OCI-LY7 (cell line): ENCODE data around the gene FHOD3. TPM values are rescaled to one million over a fixed set of nuclear protein-coding genes. Genes with fewer than 3 reads are reported as not detected.

Source experiments
- BruUV-seq: library from RNA; stranded (reverse); fragments of 400-500 nt; replicated peaks from 2 replicates; lab custom pipeline; 2021; lab: Mats Ljungman, UMichigan
- CTCF ChIA-PET: fragments of 300-600 bp; sonication (Branson Sonifier 250); formaldehyde crosslinking; loops from one replicate; lab custom pipeline; 2022; ENCODE audit warnings: antibody characterized with exemption; ENCODE audit not compliant: unreplicated experiment; lab: Charles Lee
- POLR2A ChIA-PET: fragments of 300-600 bp; sonication (Branson Sonifier 250); formaldehyde crosslinking; loops from one replicate; lab custom pipeline; 2022; ENCODE audit warnings: antibody characterized with exemption; lab: Charles Lee
- DNase-seq: peaks from one replicate; pipeline ENCODE4 v3.0.0-alpha.2; 2015; ENCODE audit warnings: low spot score
- H2AFZ ChIP-seq: fragments of 200-600 bp; sonication (generic), shearing (Covaris generic); 2 replicates; pipeline ENCODE4 v1.6.1; 2014; ENCODE audit warnings: mild to moderate bottlenecking, antibody characterized with exemption, low read length, moderate library complexity
- H3K27ac ChIP-seq: fragments of 200-600 bp; sonication (generic); 2 replicates; pipeline ENCODE4 v1.5.1; 2014; ENCODE audit warnings: mixed run types, low read depth, mild to moderate bottlenecking, moderate library complexity, low read length, inconsistent platforms; ENCODE audit not compliant: poor library complexity, severe bottlenecking
- H3K36me3 ChIP-seq: fragments of 200-600 bp; sonication (generic); 2 replicates; pipeline ENCODE4 v1.6.1; 2014; ENCODE audit warnings: mild to moderate bottlenecking, antibody characterized with exemption, low read length, moderate library complexity, mixed read lengths; ENCODE audit not compliant: insufficient read depth
- H3K4me1 ChIP-seq: fragments of 200-600 bp; sonication (generic); 2 replicates; pipeline ENCODE4 v1.5.1; 2014; ENCODE audit warnings: mild to moderate bottlenecking, low read length; ENCODE audit not compliant: insufficient read depth, poor library complexity, severe bottlenecking
- H3K4me2 ChIP-seq: fragments of 200-600 bp; sonication (generic); 2 replicates; pipeline ENCODE4 v1.6.1; 2014; ENCODE audit warnings: mild to moderate bottlenecking, low read length
- H3K4me3 ChIP-seq: fragments of 200-600 bp; sonication (generic); 2 replicates; pipeline ENCODE4 v1.5.1; 2014; ENCODE audit warnings: mild to moderate bottlenecking, low read depth, low read length; ENCODE audit not compliant: poor library complexity, severe bottlenecking
- H3K79me2 ChIP-seq: fragments of 200-600 bp; sonication (generic); 2 replicates; pipeline ENCODE4 v1.6.1; 2016; ENCODE audit warnings: low read depth, mild to moderate bottlenecking, low read length, moderate library complexity, mixed read lengths; ENCODE audit not compliant: insufficient read depth
- H3K9me2 ChIP-seq: fragments of 200-600 bp; sonication (generic); 2 replicates; pipeline ENCODE4 v1.6.1; 2016; ENCODE audit warnings: mild to moderate bottlenecking, low read length, mixed read lengths; ENCODE audit not compliant: insufficient read depth
- H3K9me3 ChIP-seq: fragments of 200-600 bp; sonication (generic); 2 replicates; pipeline ENCODE4 v1.6.1; 2014; ENCODE audit warnings: mild to moderate bottlenecking, mixed run types, low read length, mixed read lengths
- H4K20me1 ChIP-seq: fragments of 200-600 bp; sonication (generic); 2 replicates; pipeline ENCODE4 v1.6.1; 2014; ENCODE audit warnings: mild to moderate bottlenecking, antibody characterized with exemption, low read length, moderate library complexity, mixed read lengths; ENCODE audit not compliant: insufficient read depth
- CTCF ChIP-seq: fragments of 200-600 bp; sonication (generic); conservative IDR thresholded peaks from 2 replicates; pipeline ENCODE4 v1.5.1; 2014; ENCODE audit warnings: mild to moderate bottlenecking, antibody characterized with exemption, low read length, moderate library complexity, mixed read lengths
- EZH2phosphoT487 ChIP-seq: fragments of 200-600 bp; sonication (generic); IDR thresholded peaks from 2 replicates; pipeline ENCODE4 v1.6.1; 2018; ENCODE audit warnings: low read depth, borderline replicate concordance, mild to moderate bottlenecking, mixed run types, antibody characterized with exemption, low read length, moderate library complexity, mixed read lengths
- intact Hi-C: fragments of 100-400 bp; cut with micrococcal nuclease; formaldehyde crosslinking; loops from one replicate; pipeline ENCODE4 v1.10.0; 2022; ENCODE audit not compliant: unreplicated experiment
- total RNA-seq, 2 experiments: library from RNA; depleted of rRNA in 1 of 2; stranded (reverse); fragments of >200 nt in 1 of 2; shearing (Covaris generic) in 1 of 2; gene quantifications; 2 replicates each; pipeline ENCODE4 v1.2.3, GENCODE V29; 2014 to 2022

FHOD3 gene
- total RNA-seq, 2 experiments from 2014 or later = 0.06 to 2.4 TPM

- Histone ChIP-seq H3K9me2 (no peaks in the 10 kb centered on the region), H3K79me2 (no peaks in the 10 kb centered on the region), H2AFZ (no peak overlapping the region), H3K4me2 (no peak overlapping the region), H4K20me1 (no peaks in the 10 kb centered on the region), H3K9me3 (no peaks in the 10 kb centered on the region), H3K36me3 (no peaks in the 10 kb centered on the region), H3K4me3 (no peak overlapping the region), H3K4me1 (no peaks in the 10 kb centered on the region), H3K27ac (no peak overlapping the region)
- no peak for TF ChIP-seq EZH2phosphoT487
- no peak for TF ChIP-seq CTCF
- no TSS peak for BruUV-seq
- intact Hi-C loops = no loop called here
- CTCF ChIA-PET = no interaction called here
- DNase-seq = no peak
- POLR2A ChIA-PET = no interaction called here
These were observed 316.3 kb downstream of the FHOD3 start for GRCh38 chr18:36613810-36614209.

GRCh38 chr18:36620788-36621187 is 323.3 kb downstream of the FHOD3 start:
- H3K79me2 ChIP-seq = no peaks in the 10 kb centered on the region
- ChIA-PET POLR2A (no interaction called here), CTCF (no interaction called here)
- no peak overlapping the region for H3K27ac ChIP-seq
- no peak for DNase-seq
- no TSS peak for BruUV-seq
- H3K4me3 ChIP-seq = no peak overlapping the region
- no peaks in the 10 kb centered on the region for H3K36me3 ChIP-seq
- H3K9me2 ChIP-seq = no peaks in the 10 kb centered on the region
- intact Hi-C loops = no loop called here
- no peak for TF ChIP-seq CTCF
- no peak for TF ChIP-seq EZH2phosphoT487
- H3K4me2 ChIP-seq = no peak overlapping the region
- H3K9me3 ChIP-seq = no peaks in the 10 kb centered on the region
- no peaks in the 10 kb centered on the region for H4K20me1 ChIP-seq
- no peaks in the 10 kb centered on the region for H3K4me1 ChIP-seq
- no peak overlapping the region for H2AFZ ChIP-seq

- Histone ChIP-seq H3K4me1 (no peaks in the 10 kb centered on the region), H3K79me2 (no peaks in the 10 kb centered on the region), H3K36me3 (no peaks in the 10 kb centered on the region), H3K27ac (no peak overlapping the region), H3K9me2 (no peaks in the 10 kb centered on the region), H3K9me3 (no peaks in the 10 kb centered on the region), H3K4me2 (no peak overlapping the region), H2AFZ (no peak overlapping the region), H4K20me1 (no peaks in the 10 kb centered on the region), H3K4me3 (no peak overlapping the region)
- no TSS peak for BruUV-seq
- ChIA-PET CTCF (no interaction called here), POLR2A (no interaction called here)
- no peak for TF ChIP-seq EZH2phosphoT487
- TF ChIP-seq CTCF = no peak
- intact Hi-C loops = no loop called here
- no peak for DNase-seq
These were observed 325.1 kb downstream of the FHOD3 start for GRCh38 chr18:36622610-36623009.
